IMR-90 (cell line): ENCODE data around the gene KCNJ2. TPM values are rescaled to one million over a fixed set of nuclear protein-coding genes. Genes with fewer than 3 reads are reported as not detected.

Experiments used
- ATAC-seq: fragments of 200-7000 bp; cut with Tn5 transposase; 2 replicates; pipeline ENCODE4 v1.9.1; 2020; ENCODE audit warnings: low read depth, mild to moderate bottlenecking, moderate library complexity
- BruUV-seq: library from RNA; stranded (reverse); fragments of 400-500 nt; replicated peaks from 2 replicates; lab custom pipeline; 2021; lab: Mats Ljungman, UMichigan
- CTCF ChIA-PET: fragments of 300-600 bp; formaldehyde crosslinking; extraction: SDS; loops from one replicate; lab custom pipeline; 2021; ENCODE audit warnings: antibody characterized with exemption; lab: Yijun Ruan, JAX
- POLR2A ChIA-PET: fragments of 300-600 bp; sonication (Branson Sonifier 250); formaldehyde crosslinking; loops from one replicate; lab custom pipeline; 2022; ENCODE audit warnings: antibody characterized with exemption; ENCODE audit not compliant: unreplicated experiment; lab: Charles Lee
- DNase-seq: peaks from one replicate; pipeline ENCODE4 v3.0.0; 2013
- H2AFZ ChIP-seq: replicated peaks from 2 replicates; pipeline ENCODE3; 2013; ENCODE audit warnings: low read length, mild to moderate bottlenecking; ENCODE audit not compliant: poor library complexity
- H2AK5ac ChIP-seq: 2 replicates; pipeline ENCODE4 v1.6.1; 2013; ENCODE audit warnings: low read depth, low read length, inconsistent platforms
- H2AK9ac ChIP-seq: replicated peaks from 2 replicates; pipeline ENCODE3; 2013; ENCODE audit warnings: mild to moderate bottlenecking, low read depth, low read length, moderate library complexity; ENCODE audit not compliant: poor library complexity
- H2BK120ac ChIP-seq: 2 replicates; pipeline ENCODE4 v1.6.1; 2013; ENCODE audit warnings: low read depth, low read length, inconsistent platforms
- H2BK15ac ChIP-seq: 3 replicates; pipeline ENCODE4 v1.6.1; 2013; ENCODE audit warnings: low read depth, low read length, inconsistent platforms
- H2BK20ac ChIP-seq: 2 replicates; pipeline ENCODE4 v1.6.1; 2013; ENCODE audit warnings: low read depth, mild to moderate bottlenecking, inconsistent platforms, low read length, moderate library complexity
- H2BK5ac ChIP-seq: 2 replicates; pipeline ENCODE4 v1.6.1; 2013; ENCODE audit warnings: mild to moderate bottlenecking, low read depth, low read length, inconsistent platforms; ENCODE audit not compliant: poor library complexity, severe bottlenecking
- H3K14ac ChIP-seq: replicated peaks from 2 replicates; pipeline ENCODE4 v1.6.1; 2013; ENCODE audit warnings: low read depth, low read length, inconsistent platforms
- H3K18ac ChIP-seq: 2 replicates; pipeline ENCODE4 v1.6.1; 2013; ENCODE audit warnings: low read depth, low read length, control low read depth
- H3K23ac ChIP-seq: 2 replicates; pipeline ENCODE4 v1.6.1; 2013; ENCODE audit warnings: low read depth, low read length, inconsistent platforms
- H3K27ac ChIP-seq: 2 replicates; pipeline ENCODE4 v1.5.1; 2013; ENCODE audit warnings: mild to moderate bottlenecking, control low read depth, low read length; ENCODE audit not compliant: insufficient read depth
- H3K27me3 ChIP-seq: 2 replicates; pipeline ENCODE4 v1.6.1; 2013; ENCODE audit warnings: low read length; ENCODE audit not compliant: control insufficient read depth, insufficient read depth
- H3K36me3 ChIP-seq: 2 replicates; pipeline ENCODE4 v1.6.1; 2013; ENCODE audit warnings: low read length, mixed read lengths; ENCODE audit not compliant: control insufficient read depth, insufficient read depth
- H3K4ac ChIP-seq: 2 replicates; pipeline ENCODE4 v1.6.1; 2013; ENCODE audit warnings: low read depth, low read length, inconsistent platforms
- H3K4me1 ChIP-seq: 2 replicates; pipeline ENCODE4 v1.6.1; 2013; ENCODE audit warnings: low read length, mixed read lengths; ENCODE audit not compliant: control insufficient read depth, insufficient read depth
- H3K4me2 ChIP-seq: 2 replicates; pipeline ENCODE4 v1.6.1; 2013; ENCODE audit warnings: low read depth, mild to moderate bottlenecking, control low read depth, low read length, moderate library complexity
- H3K4me3 ChIP-seq: 2 replicates; pipeline ENCODE4 v1.5.1; 2013; ENCODE audit warnings: low read depth, mild to moderate bottlenecking, control low read depth, low read length, moderate library complexity; ENCODE audit not compliant: insufficient read depth
- H3K56ac ChIP-seq: 2 replicates; pipeline ENCODE4 v1.6.1; 2013; ENCODE audit warnings: low read length, inconsistent platforms; ENCODE audit not compliant: insufficient read depth; ENCODE audit errors: extremely low read depth
- H3K79me1 ChIP-seq, 2 experiments: 2 replicates each; pipeline ENCODE4 v1.6.1; 2013; ENCODE audit warnings: low read length in 2 of 2, inconsistent platforms in 1 of 2, low read depth in 1 of 2
- H3K9ac ChIP-seq: 2 replicates; pipeline ENCODE4 v1.6.1; 2013; ENCODE audit warnings: low read depth, low read length, control low read depth
- H3K9me1 ChIP-seq: 2 replicates; pipeline ENCODE4 v1.6.1; 2013; ENCODE audit warnings: low read length, inconsistent platforms; ENCODE audit not compliant: insufficient read depth
- H3K9me3 ChIP-seq: 2 replicates; pipeline ENCODE4 v1.6.1; 2013; ENCODE audit warnings: low read length; ENCODE audit not compliant: control insufficient read depth, insufficient read depth
- H4K20me1 ChIP-seq: 2 replicates; pipeline ENCODE4 v1.6.1; 2013; ENCODE audit warnings: low read length, inconsistent platforms; ENCODE audit not compliant: insufficient read depth
- H4K5ac ChIP-seq: 2 replicates; pipeline ENCODE4 v1.6.1; 2013; ENCODE audit warnings: mild to moderate bottlenecking, low read depth, low read length, control low read depth
- H4K8ac ChIP-seq, 2 experiments: 2 replicates each; pipeline ENCODE4 v1.6.1; 2013; ENCODE audit warnings: low read depth in 2 of 2, low read length in 2 of 2, control low read depth in 1 of 2, inconsistent platforms in 1 of 2
- H4K91ac ChIP-seq: 2 replicates; pipeline ENCODE4 v1.6.1; 2013; ENCODE audit warnings: low read depth, low read length, inconsistent platforms; ENCODE audit not compliant: insufficient read depth
- CEBPB ChIP-seq: IDR thresholded peaks from 2 replicates; pipeline ENCODE4 v1.6.1; 2012; ENCODE audit warnings: low read depth, low read length, improper control_type of control experiment
- SMC3 ChIP-seq: fragments of 150-350 bp; IDR thresholded peaks from 2 replicates; pipeline ENCODE4 v1.6.1; 2016; ENCODE audit warnings: low read depth, mild to moderate bottlenecking, antibody characterized with exemption, low read length, moderate library complexity
- WGBS, 2 experiments: methylation state at CpG; one replicate each; pipeline versions ENCODE4 v1.1.5 to v1.1.7; 2013; ENCODE audit warnings: missing lambda C conversion rate in 2 of 2; ENCODE audit not compliant: insufficient read length in 1 of 2; ENCODE audit errors: extremely low coverage in 2 of 2; 5-methylcytosine and 5-hydroxymethylcytosine counted together
- dilution Hi-C: fragments of 300-500 bp; cut with HindIII; formaldehyde crosslinking; loops from one replicate; pipeline ENCODE4 v1.14.3; 2018; ENCODE audit warnings: low sequenced_read_pairs; ENCODE audit not compliant: unreplicated experiment
- in situ Hi-C: fragments of 300-500 bp; cut with MboI; formaldehyde crosslinking; loops from 3 replicates; pipeline ENCODE4 v1.14.3; 2019; ENCODE audit warnings: low sequenced_read_pairs, inconsistent platforms, mixed read lengths
- intact Hi-C: fragments of 100-400 bp; cut with micrococcal nuclease; formaldehyde crosslinking; loops from 2 replicates; pipeline ENCODE4 v1.10.0; 2022
- polyA plus RNA-seq, 3 experiments: library from polyadenylated mRNA; depleted of rRNA; stranded (reverse); fragments of >200 nt; gene quantifications; 2 replicates each; pipeline ENCODE4 v1.2.3, GENCODE V29; 2012; ENCODE audit warnings: low replicate concordance in 1 of 3
- total RNA-seq: library from RNA; depleted of rRNA; stranded (reverse); fragments of >200 nt; gene quantifications from 2 replicates; pipeline ENCODE4 v1.2.3, GENCODE V29; 2012

The KCNJ2 gene
- total and polyA plus RNA-seq, 2 of the 4 experiments (the other 2 are of a cell fraction) = 0.55 to 8.6 TPM

DNA sequence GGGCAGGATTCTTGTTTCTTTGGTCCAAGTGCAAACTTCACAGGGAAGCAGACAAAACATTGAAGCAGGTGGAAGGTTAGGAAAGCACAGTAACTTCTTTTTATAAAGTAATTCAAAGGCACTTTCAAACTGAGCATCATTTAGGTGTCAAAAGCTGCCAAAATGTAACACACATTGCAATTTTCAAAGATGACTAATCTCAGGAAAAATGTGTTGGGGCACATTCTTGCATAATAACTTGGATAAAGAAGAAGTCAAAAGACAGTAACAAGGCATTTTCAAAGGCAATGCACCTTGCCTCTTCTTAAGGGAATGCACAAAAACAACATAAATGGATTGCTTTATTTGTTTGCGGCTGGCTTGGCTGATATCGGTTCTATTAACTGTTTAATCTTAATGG lies 3.6 kb downstream of the KCNJ2 start:
- Histone ChIP-seq H3K18ac (no peak overlapping the region), H3K79me1 (no peaks in the 10 kb centered on the region), H2AK9ac (no peak overlapping the region), H2AK5ac (no peak overlapping the region), H3K36me3 (peaks cover 23% of the 10 kb centered on the region), H3K4me2 (peak overlapping the region; percentile 17; the same call in 1 of the 2 replicates), H3K9me3 (peaks cover 1% of the 10 kb centered on the region; the same call in 1 of the 2 replicates), H3K23ac (no peak overlapping the region), H2AFZ (no peak overlapping the region), H4K5ac (no peak overlapping the region), H2BK120ac (no peak overlapping the region), H3K9me1 (no peaks in the 10 kb centered on the region), H3K4me1 (no peaks in the 10 kb centered on the region), H4K20me1 (no peaks in the 10 kb centered on the region), H3K4me3 (no peak overlapping the region), H2BK20ac (no peak overlapping the region), H4K8ac (no peak overlapping the region), H2BK5ac (no peak overlapping the region), H3K4ac (no peak overlapping the region), H2BK15ac (no peak overlapping the region), H4K91ac (no peak overlapping the region), H3K14ac (no peak overlapping the region), H3K27me3 (no peaks in the 10 kb centered on the region), H3K9ac (no peak overlapping the region), H3K56ac (no peak overlapping the region), H3K27ac (no peak overlapping the region)
- in situ Hi-C loops (no loop called here), intact Hi-C loops (loop anchor here (10.0 kb wide), 1 partner anchor 382 kb away; no protein-coding TSS in a partner anchor), dilution Hi-C loops (no loop called here)
- TF ChIP-seq CEBPB (peak; percentile 79), SMC3 (no peak)
- DNase-seq (no peak), ATAC-seq (no peak)
- CTCF ChIA-PET = interaction anchor here (0.6 kb wide), 1 partner anchor 8 kb away, joined by 3 read pairs; no protein-coding TSS in a partner anchor
- BruUV-seq = no TSS peak
- WGBS, 2 experiments = no CpG with 5 or more reads among the region's 2 CpGs
- POLR2A ChIA-PET = no interaction called here
